GM23248 (cell line): ENCODE results near the gene QSER1.

Experiments
- EZH2 ChIP-seq: fragments of 200-600 bp; sonication (generic); IDR thresholded peaks from 2 replicates; pipeline ENCODE4 v1.6.1; 2018; ENCODE audit warnings: antibody characterized with exemption, mild to moderate bottlenecking; ENCODE audit not compliant: insufficient read depth, poor library complexity, severe bottlenecking
- EZH2phosphoT487 ChIP-seq: fragments of 200-600 bp; sonication (generic); IDR thresholded peaks from 2 replicates; pipeline ENCODE4 v1.6.1; 2018; ENCODE audit warnings: antibody characterized with exemption, moderate library complexity, mild to moderate bottlenecking, low read depth; ENCODE audit not compliant: insufficient read depth

DNA sequence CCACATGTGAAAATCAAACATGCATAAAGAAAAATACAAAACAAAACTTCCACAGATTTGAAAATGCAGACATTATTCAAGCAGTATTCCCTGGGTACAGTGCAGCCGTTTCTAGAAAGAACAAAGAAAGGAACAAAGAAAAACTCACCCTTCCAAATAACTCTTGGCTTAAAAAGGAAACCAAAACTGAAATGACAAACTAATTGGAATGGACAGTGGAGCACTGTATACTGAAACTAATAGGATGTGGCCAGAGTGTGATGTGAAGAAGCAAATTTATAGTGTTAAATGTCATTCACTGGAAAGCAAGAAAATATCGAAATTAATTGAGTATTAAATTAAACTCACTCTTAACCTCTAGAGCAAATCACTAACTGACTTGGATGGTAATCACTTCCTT, 55.4 kb downstream of the QSER1 start:
- no peak for TF ChIP-seq EZH2
- no peak for TF ChIP-seq EZH2phosphoT487
